ENCODE results near the gene DOCK7. TPM values are rescaled to one million over a fixed set of nuclear protein-coding genes. Genes with fewer than 3 reads are reported as not detected.

The DOCK7 gene
- polyA plus RNA-seq, 1 experiment: 79.6 TPM

GRCh38 chr1:62691062-62691844 lies 3.1 kb upstream of the DOCK7 start:
- no peaks in the 10 kb centered on the region for H3K9me3 ChIP-seq (ENCODE audit: control insufficient read depth, insufficient read depth, low read length)
- DNase-seq (ENCODE audit: low read depth, low spot score): no peak
- CTCF ChIA-PET: interaction anchor here (3.8 kb wide), 1 partner anchor 55 kb away, joined by 23 read pairs; no protein-coding TSS in a partner anchor
- POLR2A ChIA-PET: interaction anchor here (1.1 to 1.3 kb wide), 2 partner anchors 14 to 90 kb away, joined by 3 read pairs; no protein-coding TSS in a partner anchor
- no peaks in the 10 kb centered on the region for H3K27me3 ChIP-seq (ENCODE audit: control insufficient read depth, insufficient read depth, low read length)
- H3K4me3 ChIP-seq (ENCODE audit: low read depth, low read length): no peak overlapping the region
- peak overlapping the region; percentile 58 for H3K27ac ChIP-seq (ENCODE audit: low read depth, low read length)
- no peak for TF ChIP-seq CTCF (IDR thresholded peaks at IDR 0.05; ENCODE audit: low read depth, low read length)

GRCh38 chr1:62689524-62689923 lies 1.3 kb upstream of the DOCK7 start:
- TF ChIP-seq CTCF (IDR thresholded peaks at IDR 0.05; ENCODE audit: low read depth, low read length): no peak
- peak; percentile 43 for DNase-seq (ENCODE audit: low read depth, low spot score)
- ChIA-PET POLR2A (interaction anchor here (1.1 to 1.4 kb wide), 3 partner anchors 12 to 47 kb away, joined by 3 to 4 read pairs (median 4); no protein-coding TSS in a partner anchor), CTCF (interaction anchor here (0.6 to 3.8 kb wide), 3 partner anchors 40 to 182 kb away, joined by 3 to 23 read pairs (median 4); no protein-coding TSS in a partner anchor)
- Histone ChIP-seq H3K27ac (ENCODE audit: low read depth, low read length) (peak overlapping the region; percentile 22), H3K27me3 (ENCODE audit: control insufficient read depth, insufficient read depth, low read length) (no peaks in the 10 kb centered on the region), H3K4me3 (ENCODE audit: low read depth, low read length) (peak overlapping the region; percentile 84), H3K9me3 (ENCODE audit: control insufficient read depth, insufficient read depth, low read length) (no peaks in the 10 kb centered on the region)

DNA sequence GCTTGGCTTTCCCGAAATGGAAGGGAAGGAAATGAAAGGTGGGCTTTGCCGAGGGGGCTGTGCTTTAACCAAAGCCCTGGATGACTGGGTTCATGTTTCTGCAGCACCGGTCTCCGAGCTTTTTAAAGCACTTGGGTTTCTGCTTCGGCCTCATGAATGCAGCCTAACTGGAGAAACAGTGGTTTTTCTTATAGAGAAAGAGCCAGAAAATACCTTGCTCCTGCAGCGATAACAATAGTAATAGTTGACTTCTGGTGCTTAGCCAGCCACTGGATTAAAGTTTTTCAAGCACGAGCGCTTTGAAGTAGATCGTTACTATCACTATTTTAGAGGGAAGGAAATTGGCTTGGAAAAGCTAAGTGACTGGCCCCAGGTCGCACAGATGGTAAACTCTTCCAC lies 500 bp upstream of the DOCK7 start:
- Histone ChIP-seq H3K27me3 (ENCODE audit: control insufficient read depth, insufficient read depth, low read length) (no peaks in the 10 kb centered on the region), H3K4me3 (ENCODE audit: low read depth, low read length) (peak overlapping the region; percentile 84), H3K27ac (ENCODE audit: low read depth, low read length) (peak overlapping the region; percentile 61), H3K9me3 (ENCODE audit: control insufficient read depth, insufficient read depth, low read length) (no peaks in the 10 kb centered on the region)
- ChIA-PET CTCF (interaction anchor here (0.9 to 3.8 kb wide), 2 partner anchors 58 to 181 kb away, joined by 3 to 23 read pairs; no protein-coding TSS in a partner anchor), POLR2A (interaction anchor here (0.6 to 1.4 kb wide), 2 partner anchors 33 to 48 kb away, joined by 4 to 6 read pairs; no protein-coding TSS in a partner anchor)
- TF ChIP-seq CTCF (IDR thresholded peaks at IDR 0.05; ENCODE audit: low read depth, low read length): no peak
- no peak for DNase-seq (ENCODE audit: low read depth, low spot score)

DNA sequence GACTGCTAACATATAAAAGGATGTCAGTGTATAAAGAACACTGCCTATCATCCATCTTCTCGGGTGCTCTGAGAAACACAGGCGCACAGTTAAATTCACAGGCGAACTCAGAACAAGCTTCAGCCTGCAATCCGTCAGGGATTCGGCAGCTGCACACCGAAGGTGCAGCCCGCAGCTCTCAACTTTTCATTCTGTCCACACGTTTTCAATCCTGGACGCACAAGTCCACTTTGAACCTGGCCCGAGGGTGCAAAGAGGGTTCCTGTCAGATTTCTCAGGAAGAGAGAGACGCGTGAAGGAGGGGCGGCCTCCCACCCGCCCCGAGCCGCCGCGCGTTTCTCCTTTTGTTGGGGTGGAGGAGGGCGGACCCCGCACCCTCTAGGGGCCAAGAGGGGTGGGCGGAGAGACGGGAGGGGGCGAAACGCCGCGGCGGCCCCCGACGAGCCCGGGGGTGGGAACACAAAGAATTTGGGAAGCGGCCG lies 724 bp downstream of the DOCK7 start:
- POLR2A ChIA-PET: interaction anchor here (0.6 to 0.7 kb wide), 2 partner anchors 9 to 800 kb away, joined by 4 read pairs; no protein-coding TSS in a partner anchor
- Histone ChIP-seq H3K27ac (ENCODE audit: low read depth, low read length) (peak overlapping the region; percentile 39), H3K27me3 (ENCODE audit: control insufficient read depth, insufficient read depth, low read length) (no peaks in the 10 kb centered on the region), H3K9me3 (ENCODE audit: control insufficient read depth, insufficient read depth, low read length) (no peaks in the 10 kb centered on the region), H3K4me3 (ENCODE audit: low read depth, low read length) (peak overlapping the region; percentile 84)
- no peak for TF ChIP-seq CTCF (IDR thresholded peaks at IDR 0.05; ENCODE audit: low read depth, low read length)
- CTCF ChIA-PET: no interaction called here
- no peak for DNase-seq (ENCODE audit: low read depth, low spot score)

DNA sequence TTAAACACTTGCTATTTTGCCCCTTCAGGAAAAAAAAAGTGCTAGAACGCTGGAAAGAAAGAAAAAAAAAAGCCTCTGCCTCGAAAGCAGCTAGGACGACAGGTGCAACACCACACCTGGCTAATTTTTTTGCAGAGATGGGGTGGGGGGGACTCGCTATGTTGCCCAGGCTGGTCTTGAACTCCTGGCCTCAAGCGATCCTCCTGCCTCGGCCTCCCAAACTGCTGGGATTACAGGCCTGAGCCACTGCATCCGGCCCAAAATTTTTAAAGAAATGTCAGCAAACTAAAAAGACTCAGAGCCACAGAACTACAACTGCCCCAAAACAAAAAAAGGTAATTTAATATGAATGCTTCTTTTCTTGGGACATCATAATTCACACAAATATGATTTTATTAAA lies 1.4 kb downstream of the DOCK7 start:
- no peak overlapping the region for H3K27ac ChIP-seq (ENCODE audit: low read depth, low read length)
- CTCF ChIA-PET: interaction anchor here (1.1 kb wide), 1 partner anchor 179 kb away, joined by 4 read pairs; no protein-coding TSS in a partner anchor
- no peaks in the 10 kb centered on the region for H3K27me3 ChIP-seq (ENCODE audit: control insufficient read depth, insufficient read depth, low read length)
- H3K4me3 ChIP-seq (ENCODE audit: low read depth, low read length): peak overlapping the region; percentile 84
- H3K9me3 ChIP-seq (ENCODE audit: control insufficient read depth, insufficient read depth, low read length): no peaks in the 10 kb centered on the region
- TF ChIP-seq CTCF (IDR thresholded peaks at IDR 0.05; ENCODE audit: low read depth, low read length): no peak
- DNase-seq (ENCODE audit: low read depth, low spot score): no peak
- POLR2A ChIA-PET: no interaction called here

All from AG04450 (cell line).